Activated naive CD4-positive, alpha-beta T cell treated with Interleukin-2 at 50 U/mL for 16 hours (primary cell): ENCODE measurements around the gene TTLL5.
"Not testable (repeated sequence)": the region's sequence is repeated elsewhere in the genome, so short reads cannot be mapped to it uniquely, and the experiment has no call there.

Experiments
- DNase-seq: peaks from one replicate; pipeline ENCODE4 v3.0.0-alpha.2; 2020

The TTLL5 gene

DNA sequence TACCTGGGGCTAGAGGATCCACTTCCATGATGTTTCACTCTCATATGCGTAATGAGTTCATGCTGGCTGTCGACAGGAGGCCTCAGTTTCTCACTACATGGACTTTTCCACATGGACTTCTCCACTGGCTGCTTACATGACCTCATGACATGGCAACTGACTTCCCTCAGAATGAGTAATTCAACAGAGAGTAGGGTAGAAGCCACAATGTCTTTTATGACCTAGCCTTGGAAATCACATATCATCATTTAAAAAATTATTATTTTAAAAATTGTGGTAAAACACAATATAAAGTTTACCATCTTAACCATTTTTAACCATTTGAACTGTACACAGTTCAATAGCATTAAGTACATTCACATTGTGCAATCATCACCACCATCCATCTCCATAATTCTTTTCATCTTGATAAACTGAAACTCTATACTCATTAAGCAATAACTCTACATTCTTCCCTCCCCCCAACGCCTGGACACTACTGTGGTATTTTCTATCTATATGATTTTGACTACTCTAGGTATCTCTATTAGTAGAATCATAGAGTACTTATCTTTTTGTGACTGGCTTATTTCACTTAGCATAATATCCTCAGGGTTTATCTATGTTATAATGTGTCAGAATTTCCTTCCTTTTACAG is 176.2 kb downstream of the TTLL5 start:
- no peak for DNase-seq

DNA sequence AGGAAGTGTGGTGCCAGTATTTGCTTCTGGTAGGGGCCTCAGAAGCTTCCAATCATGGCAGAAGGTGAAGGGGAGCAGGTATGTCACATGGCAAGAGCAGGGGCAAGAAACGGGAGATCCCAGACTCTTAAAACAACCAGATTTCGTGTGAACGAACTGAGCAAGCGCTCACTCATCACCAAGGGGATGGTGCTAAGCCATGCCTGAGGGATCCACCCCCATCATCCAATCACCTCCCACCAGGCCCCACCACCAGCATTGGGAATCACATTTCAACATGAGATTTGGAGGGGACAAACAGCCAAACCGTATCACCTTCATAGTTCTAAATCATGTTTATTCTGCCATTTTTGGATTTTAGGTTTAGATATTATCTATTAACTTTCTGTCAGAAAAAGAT is 179.9 kb downstream of the TTLL5 start:
- DNase-seq, result no peak

DNA sequence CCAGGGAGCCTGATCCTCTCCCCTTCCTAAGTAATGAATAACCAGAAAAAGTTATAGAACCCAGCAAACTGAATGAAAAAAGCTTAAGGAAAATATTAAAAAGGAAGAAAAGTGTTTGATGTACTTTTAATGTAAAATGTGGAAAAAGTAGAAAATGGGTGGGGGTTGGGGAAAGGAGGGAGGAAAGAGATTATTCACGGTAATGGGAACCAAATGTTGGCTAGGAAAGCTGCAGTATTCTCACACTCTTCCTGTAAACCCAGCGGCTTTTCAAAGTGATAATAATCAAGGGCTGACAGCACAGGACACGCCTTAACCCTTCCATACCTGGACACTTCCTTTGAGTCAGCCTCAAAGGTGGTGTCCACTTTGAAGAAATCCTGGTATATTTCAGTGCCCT is 181.5 kb downstream of the TTLL5 start:
- DNase-seq, result no peak

DNA sequence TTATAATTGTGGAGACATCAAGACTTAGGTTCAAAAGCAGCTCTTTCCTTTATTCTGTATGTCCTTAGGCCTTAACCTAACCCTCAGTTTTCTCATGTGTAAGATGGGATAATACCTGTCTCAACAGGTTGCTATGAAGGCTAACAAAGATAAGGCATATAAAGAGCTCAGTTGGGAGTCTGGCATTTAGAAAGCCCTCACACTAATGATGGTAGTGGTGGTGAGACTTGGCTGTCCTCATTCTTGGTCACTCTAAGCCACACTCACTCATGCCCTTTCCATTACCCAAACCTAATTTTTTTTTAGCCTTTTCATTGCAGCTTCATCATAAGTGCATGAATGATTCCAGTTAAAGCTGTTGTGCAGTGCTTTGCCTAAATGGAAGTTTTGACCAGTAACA is 183.4 kb downstream of the TTLL5 start:
- DNase-seq, result no peak

DNA sequence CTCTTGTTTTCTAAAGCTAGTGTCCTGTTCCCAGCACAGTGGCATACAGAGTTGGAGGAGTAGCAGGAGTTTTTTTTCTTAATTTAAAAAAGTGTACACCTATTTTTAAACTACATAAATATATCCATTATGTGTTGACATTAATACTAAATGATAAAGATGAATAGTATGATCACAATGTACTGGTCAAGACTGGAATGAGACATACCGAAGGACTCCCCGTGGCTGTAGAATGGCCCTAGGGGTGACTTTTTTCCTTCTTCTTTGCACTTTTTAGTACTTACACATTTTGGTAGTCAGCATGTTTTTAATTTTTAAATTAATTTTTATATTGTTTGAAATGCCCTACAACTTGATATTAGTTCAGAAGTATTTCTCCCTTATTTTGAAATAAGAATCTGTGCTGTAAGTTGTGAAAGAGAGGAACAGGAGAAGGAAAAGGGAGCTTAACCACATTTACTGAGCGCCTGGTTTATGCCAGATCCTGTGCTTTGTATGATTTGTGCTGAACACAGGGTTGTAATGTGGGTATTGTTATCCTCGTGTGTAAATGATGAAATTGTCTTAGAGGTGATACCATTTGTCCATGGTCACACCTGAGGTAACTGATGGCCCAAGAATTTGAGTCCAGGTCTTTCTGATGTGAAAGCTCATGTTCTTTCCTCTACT is 184.2 kb downstream of the TTLL5 start:
- no peak for DNase-seq

DNA sequence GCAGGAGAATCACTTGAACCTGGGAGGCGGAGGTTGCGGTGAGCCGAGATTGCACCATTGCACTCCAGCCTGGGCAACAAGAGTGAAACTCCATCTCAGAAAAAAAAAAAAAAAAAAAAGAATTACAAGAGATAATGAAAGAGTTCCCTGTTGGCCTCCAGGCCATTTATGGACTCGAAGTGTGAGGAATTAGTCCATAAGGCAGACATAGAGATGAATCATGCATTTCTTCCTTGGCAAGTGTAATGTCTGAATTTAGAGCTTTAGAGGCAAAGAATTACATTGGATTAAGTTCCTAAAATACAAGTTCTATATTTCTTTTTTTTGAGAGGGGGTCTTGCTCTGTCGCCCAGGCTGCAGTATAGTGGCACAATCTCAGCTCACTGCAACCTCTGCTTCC is 185.6 kb downstream of the TTLL5 start:
- not testable (repeated sequence) for DNase-seq

DNA sequence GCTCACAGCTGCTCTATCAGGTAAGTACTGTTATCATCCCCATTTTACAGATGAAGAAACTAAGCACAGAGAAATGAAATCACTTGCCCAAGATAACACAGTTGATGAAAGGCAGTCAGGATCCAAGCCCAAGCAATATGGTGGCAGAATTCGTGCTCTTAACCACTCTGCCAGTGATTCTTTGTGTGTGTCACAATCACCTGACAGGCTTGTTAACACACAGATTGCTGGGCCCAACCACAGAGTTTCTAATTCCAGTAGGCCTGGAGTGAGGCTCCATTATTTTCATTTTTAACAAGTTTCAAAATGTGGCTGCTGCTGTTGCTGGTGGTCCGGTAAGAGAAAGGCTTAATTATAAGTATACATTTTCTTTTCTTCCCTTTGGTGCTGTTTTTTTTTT is 186.5 kb downstream of the TTLL5 start:
- no peak for DNase-seq

DNA sequence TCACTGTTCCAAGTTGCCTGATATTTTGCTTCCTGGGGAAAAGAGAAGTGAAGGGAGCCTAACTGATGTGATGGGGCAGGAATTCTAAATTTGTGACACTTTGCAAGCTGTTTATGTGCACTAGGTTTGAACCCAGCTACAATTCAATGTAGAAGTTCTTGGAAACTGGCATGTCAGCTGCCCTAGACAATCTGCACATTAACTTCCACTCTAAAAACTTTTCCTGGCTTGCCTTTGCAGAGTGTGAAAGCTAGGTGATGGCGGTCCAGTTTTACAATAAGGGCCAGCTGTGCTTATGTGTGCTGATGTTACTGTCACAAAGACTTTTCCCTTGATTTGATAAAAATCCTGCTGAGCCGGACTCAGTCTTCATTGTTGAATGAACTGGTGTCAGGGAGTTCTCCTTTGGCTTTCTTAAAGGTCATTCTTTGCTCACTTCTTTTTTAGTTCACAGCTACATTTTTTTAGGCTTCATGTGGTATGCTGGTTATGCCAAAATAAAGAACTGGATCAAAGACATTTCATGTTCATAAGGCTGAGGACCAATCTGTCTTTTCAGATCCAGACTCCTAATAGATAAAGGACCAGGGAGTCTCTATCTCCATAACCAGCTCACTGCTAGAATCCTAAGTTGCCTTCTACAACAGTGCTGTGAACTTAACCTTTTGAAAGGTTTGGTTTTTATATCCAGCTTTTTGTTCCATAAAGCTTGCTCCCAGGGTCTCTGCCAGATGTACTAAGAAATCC is 187.3 kb downstream of the TTLL5 start:
- no peak for DNase-seq

DNA sequence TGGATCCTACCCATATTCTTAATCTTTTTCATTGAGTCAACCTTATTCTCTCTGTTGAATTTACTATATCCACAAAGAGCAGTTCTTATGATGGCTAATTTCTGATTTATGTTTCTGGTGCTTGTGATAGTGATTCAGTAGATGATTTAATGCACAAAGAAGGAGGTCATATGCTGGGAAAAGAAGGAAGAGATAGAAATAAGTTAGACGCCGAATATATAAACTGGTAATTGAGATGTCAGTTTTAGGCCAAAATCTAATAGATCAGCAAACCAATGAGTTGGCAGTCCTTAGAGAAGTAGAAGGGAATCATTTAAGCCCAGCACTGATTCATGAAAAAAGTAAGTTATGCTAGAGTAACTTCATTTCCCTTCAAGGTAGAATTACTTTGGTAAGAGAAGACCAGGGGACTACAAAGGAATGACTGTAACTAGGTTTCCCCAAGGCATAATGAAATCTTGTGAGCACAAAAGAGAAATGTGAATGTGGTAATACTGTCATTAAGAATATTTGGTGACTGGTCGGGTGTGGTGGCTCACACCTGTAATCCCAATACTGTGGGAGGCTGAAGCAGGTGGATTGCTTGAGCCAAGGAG is 188.4 kb downstream of the TTLL5 start:
- DNase-seq, result no peak

DNA sequence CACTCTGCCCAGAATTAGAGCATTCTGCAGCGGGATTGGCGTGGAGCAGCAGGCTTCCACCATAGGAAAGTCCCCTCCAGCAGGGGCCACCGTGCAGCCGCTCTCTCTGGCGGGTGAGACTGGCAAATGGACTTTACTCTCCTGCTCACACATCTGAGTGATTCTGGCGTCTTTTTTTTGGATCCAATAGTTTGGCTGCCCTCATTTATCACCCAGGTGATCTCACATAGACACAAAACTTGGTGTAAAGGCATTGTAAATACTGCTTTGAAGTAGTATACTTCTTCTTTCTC is 190.5 kb downstream of the TTLL5 start:
- no peak for DNase-seq

DNA sequence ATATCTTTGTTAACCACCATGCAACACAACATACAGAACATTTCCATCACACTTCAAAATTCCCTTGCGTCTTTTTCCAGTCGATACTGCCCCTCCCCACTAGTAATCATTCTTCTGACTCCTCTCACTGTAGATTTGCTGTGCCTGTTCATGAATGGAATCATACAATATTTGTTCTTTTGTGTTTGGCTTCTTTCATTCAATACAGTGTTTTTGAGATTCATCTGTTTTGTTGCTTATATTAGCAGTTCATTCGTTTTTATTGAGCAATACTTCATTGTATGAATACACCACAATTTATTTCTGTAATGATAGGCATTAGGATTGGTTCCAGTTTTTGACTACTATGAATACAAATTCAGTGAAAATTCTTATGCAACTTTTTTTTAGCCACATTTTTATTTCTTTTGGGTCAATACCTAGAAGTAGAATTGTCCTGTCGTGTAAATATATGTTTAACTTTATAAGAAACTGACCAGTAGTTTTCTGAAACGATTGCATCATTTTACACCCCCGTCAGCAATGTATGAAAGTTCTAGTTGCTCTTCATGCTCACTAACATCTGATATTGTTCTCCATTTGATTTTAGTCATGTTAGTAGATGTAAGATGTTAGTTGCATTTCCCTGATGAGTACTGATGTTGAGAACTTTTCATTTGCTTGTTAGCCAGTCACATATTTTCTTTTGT is 193.2 kb downstream of the TTLL5 start:
- DNase-seq, result no peak

DNA sequence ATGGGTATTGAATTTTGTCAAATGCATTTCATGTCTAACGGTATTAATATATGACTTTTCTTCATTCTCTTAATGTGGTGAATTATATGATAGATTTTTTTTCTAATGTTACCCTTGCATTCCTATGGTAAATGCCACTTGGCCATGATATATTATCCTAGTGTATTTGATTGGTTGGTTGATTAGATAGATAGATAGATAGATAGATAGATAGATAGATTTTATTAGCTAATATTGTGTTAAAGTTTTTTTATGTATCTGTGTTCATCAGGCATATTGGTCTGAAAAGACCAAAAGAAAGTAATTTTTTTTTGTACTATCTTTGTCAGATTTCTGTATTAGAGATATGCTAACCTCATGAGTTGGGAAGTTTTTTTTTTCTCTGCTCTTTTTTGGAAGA is 196.2 kb downstream of the TTLL5 start:
- no peak for DNase-seq

DNA sequence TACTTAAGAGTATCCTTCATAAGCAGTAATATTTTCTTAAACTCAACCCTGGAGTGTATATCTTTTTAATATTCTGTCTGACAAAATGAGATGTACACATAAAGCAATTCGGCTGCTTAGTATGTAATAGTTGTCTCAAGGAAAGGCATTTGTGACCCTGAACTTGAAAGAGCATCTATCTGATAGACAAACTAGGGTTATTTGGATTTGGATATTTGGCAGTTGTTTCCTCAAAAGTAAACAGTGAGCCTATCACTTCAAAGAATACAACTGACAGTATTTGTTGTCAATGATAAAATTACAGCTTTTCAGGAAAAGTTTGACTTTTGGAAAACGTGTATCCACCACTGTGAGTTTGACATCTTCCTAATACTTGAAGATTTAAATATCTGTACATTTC is 197.3 kb downstream of the TTLL5 start:
- DNase-seq, result no peak

DNA sequence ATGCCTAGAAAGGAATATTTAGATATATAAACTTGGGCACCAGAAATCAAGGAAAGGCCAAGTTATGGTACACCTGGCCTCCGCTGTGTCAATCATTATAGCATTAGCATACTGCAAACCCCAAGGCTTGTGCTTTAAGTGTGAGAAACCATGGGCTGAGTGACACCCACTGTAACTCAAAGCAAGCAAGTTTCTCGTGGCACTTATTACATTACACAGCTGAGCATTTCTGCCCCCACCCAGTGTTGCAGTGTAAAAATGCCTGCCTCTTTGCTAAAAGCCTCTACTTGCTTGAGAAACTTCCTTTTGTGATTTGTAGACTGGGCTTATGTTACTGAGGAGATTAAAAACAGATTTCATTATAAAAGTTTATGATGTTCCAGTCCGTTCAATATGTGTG is 198.7 kb downstream of the TTLL5 start:
- DNase-seq, result no peak

DNA sequence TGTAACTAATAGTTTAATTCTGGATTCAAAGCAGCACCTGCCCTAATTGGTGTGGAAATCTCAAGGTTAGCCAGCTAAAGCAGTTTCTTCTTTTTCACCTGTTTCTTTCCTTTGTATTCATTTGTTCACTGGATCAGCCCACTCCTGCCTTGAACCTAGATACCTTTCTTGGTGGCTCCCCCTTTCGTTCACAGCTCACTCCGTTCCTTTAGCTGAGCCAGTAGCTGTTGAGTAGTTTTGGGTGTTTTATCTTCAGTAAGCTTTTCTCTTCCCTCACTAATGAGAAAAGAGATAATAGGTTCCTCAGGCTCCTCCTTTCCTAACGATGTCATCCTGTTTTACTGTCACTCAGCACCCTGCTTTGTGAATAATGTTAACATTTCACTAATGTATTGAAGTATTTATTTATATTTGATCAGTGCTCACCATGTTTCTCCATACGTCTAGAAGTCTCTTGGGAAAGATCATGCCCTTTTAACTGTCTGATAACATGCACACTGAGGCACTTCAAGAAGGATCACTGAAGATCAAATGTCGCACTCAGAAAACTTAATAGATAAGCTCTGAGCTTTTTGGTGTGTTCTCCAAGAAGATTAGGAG is 199.6 kb downstream of the TTLL5 start:
- no peak for DNase-seq

DNA sequence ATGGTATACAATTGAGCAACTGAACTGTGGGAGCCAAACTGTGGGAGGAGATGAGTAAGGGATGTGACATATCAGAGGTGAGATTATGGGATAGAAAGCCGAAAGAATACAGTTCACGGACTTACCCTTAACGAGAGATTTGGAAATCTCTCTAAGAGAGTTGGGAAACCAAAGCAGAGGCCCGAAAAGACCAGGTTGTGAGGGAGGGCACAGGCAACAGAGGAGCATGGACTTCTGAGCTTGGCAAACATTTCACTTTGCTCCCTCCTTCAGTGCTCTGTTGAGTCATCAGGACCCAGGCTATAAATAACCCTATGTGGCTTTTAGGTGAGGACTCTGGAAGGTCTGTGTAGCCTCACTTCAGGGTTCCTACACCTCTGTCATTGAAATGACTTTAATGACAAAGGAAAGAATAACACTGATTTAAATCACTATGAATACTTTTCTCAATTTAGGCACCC is 200.1 kb downstream of the TTLL5 start:
- DNase-seq, result no peak

DNA sequence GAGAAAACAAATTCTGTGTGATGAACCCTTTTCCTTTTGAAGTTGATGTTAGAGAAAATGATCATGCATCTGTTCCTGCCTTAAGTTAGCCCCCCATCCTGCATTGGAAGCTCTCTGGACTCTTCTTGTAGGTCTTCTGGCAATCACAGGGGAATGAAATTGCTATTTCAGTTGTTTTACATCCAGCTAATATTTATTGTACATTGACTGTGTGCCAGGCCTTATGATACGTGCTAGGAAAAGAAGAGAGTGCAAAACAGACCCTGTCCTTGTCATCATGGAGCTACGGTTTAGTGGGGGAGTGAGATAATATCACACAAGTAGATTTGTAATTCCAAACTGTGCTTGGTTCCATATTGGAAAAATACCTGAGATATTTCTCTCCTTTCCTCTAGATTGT is 202.2 kb downstream of the TTLL5 start:
- DNase-seq, result no peak

DNA sequence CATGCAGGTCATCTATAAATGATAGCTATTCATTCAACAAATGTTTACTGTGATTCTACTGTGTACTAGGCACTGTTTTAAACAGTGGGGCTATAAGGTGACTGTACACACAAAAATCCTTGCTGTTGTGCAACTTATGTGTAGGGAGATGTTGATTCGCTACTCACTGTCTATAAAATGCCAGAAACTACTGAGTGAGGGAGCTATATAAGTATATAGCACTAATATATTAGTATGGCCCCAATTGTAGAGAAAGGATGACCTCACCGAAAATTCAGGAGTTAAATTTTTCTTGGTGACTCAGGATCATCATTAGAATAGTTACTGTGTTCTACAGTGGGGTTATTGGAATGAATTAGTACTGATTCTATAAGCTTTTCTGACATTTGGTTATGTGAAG is 203.3 kb downstream of the TTLL5 start:
- DNase-seq, result no peak

DNA sequence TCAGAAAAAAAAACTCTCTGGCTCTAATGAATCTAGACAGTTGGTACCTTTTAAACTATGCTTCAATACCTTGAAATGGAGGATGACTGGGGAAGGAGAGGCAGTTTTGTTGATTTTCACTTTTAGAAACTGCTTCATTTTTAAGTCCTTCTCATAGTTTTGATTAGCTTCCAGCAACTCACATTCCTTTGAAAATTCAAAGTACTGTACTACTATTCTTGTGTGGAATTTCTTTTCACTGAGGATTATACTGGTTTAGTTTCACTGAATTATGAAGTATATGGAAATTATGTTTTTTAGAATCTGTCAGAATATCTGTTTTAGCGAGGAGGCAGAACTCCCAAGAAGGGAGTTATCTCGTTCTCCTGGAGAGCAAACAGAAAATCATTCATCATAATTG is 204.5 kb downstream of the TTLL5 start:
- no peak for DNase-seq

DNA sequence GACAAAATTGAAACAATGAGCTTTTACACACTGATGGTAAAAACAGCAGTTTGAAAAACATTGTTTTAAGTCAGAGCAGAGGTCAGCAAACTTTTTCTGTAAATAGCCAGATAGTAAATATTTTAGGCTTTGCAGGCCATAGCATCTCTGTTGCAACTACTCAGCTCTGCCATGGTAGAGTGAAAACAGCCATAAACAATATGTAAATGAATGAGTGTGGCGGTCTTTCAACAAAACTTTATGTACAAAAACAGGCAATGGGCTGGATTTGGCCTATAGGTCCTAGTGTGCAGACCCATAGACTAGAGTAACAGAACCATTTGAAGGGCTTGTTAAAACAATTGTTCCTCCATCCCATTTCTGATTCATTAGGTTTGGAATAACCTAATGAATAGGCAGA is 205.9 kb downstream of the TTLL5 start:
- no peak for DNase-seq

DNA sequence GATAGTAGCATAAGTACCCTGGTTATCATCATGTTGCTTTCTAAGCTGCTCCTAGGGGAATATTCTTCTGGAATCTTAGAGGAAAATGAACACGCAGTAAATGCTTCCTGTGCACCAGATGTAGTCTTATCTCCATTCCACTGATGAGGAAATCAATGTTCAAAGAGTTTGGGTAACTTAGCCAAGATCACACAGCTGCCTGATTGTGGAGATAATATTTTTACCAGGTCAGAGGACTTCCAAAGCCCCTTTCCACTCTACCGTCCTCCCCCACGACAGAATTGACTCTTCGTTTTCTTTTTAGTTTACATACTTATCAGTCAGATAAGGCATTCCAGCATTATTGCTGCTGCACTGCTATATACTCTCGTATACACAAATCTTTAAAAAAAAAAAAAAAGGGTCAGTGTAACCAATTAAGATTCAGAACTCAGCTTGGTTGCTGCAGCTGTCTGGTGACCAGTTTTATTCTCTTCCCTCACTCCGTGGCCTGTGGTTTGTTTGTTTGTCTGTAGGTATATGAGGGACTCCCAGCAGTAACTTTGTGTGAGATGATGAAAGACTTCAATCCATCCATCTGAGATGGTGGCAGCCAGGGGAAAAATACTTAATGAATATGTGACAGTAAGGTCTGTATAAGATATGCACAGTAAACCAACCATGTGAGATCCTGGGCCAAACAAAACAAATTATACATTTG is 210.3 kb downstream of the TTLL5 start:
- no peak for DNase-seq

DNA sequence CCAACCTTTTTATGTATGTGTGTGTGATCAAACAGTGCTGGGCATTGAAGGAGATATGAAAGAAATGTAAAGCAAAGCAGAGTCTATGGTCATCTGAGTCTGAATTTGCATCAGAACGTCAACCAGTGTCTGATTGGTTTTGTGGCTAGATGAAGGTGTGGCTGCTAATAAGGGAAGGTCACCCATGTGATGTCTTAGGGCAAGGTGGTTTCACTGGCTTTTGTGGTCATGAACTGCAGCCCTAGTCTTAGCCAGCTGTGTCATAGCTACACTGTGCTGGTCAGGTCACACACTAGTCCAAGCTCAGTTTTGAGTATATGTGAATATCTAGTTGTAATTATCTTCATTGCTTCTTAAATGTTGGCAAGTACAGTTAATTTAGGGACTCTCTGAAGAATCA is 214.9 kb downstream of the TTLL5 start:
- no peak for DNase-seq
